Suprapubic skin (tissue), 4 donors: ENCODE data around the gene ASB3.

Experiments
- CTCF ChIP-seq, 2 donors: fragments of 200-600 bp in 1 of 2; fragments of 450-650 bp in 1 of 2; sonication (generic) in 1 of 2; IDR thresholded peaks; one replicate each; pipeline ENCODE4 v1.5.1; 2016 to 2019; ENCODE audit warnings: antibody characterized with exemption in 2 of 2, mild to moderate bottlenecking in 1 of 2, moderate library complexity in 1 of 2
- EP300 ChIP-seq: sonication (generic); formaldehyde crosslinking; IDR thresholded peaks from one replicate; pipeline ENCODE4 v1.6.1; 2017; ENCODE audit warnings: antibody characterized with exemption
- POLR2A ChIP-seq, 2 donors: fragments of 450-650 bp; IDR thresholded peaks; one replicate each; pipeline ENCODE4 v1.6.1; 2017; ENCODE audit warnings: antibody characterized with exemption in 2 of 2, mild to moderate bottlenecking in 2 of 2, moderate library complexity in 2 of 2
- POLR2AphosphoS5 ChIP-seq, 3 donors: sonication (generic); formaldehyde crosslinking; IDR thresholded peaks; one replicate each; pipeline ENCODE4 v1.6.1; 2017; ENCODE audit warnings: antibody characterized with exemption in 3 of 3

DNA sequence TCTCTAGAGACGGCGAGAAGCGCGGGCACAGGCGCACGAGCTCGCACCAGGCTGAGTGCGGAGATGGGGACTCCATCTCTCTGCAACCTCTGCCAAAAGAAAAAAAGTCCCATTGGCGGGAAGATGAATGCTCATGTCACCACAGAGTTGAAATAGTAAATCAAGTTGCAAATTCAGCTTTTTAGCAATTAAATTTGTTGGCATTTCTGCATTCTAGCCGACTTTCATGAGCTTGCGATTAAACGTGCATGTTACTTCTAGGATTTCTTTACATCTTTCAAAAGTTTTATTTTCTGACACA is 18.6 kb downstream of the ASB3 start:
- TF ChIP-seq POLR2A (IDR thresholded peaks at IDR 0.05): no peak
- TF ChIP-seq CTCF (IDR thresholded peaks at IDR 0.05): no peak
- TF ChIP-seq POLR2AphosphoS5 (IDR thresholded peaks at IDR 0.05): no peak
- TF ChIP-seq EP300: no peak
